Measurements from ENCODE around the gene SMIM35.

- TF ChIP-seq CTCF (conservative IDR thresholded peaks at IDR 0.05; ENCODE audit: low read depth, low read length): no peak
- TF ChIP-seq POLR2A (IDR thresholded peaks at IDR 0.05; ENCODE audit: low read depth, low read length): no peak
- no peak for TF ChIP-seq MXI1 (IDR thresholded peaks at IDR 0.05; ENCODE audit: borderline replicate concordance, low read depth, low read length)
- TF ChIP-seq BHLHE40 (IDR thresholded peaks at IDR 0.05; ENCODE audit: low read depth, low read length): no peak
- no peak for TF ChIP-seq CHD1 (IDR thresholded peaks at IDR 0.05; ENCODE audit: low read depth, low read length)
- no peak for TF ChIP-seq SMC3 (IDR thresholded peaks at IDR 0.05; ENCODE audit: low read depth, low read length)
- TF ChIP-seq CEBPB (IDR thresholded peaks at IDR 0.05; ENCODE audit: low read depth, low read length): no peak
- no peak for TF ChIP-seq USF2 (IDR thresholded peaks at IDR 0.05; ENCODE audit: low read depth, low read length)
- no peak for TF ChIP-seq RCOR1 (IDR thresholded peaks at IDR 0.05; ENCODE audit: insufficient replicate concordance, low read length)
- TF ChIP-seq MAZ (IDR thresholded peaks at IDR 0.05; ENCODE audit: borderline replicate concordance, low read depth, low read length): no peak
- no peak for TF ChIP-seq RFX5 (IDR thresholded peaks at IDR 0.05; ENCODE audit: low read depth, low read length)
- TF ChIP-seq RAD21 (IDR thresholded peaks at IDR 0.05; ENCODE audit: low read length): no peak
These were observed 39.5 kb upstream of the SMIM35 start for GRCh38 chr11:118126082-118126838.
